ENCODE results near the gene KHSRP. TPM values are rescaled to one million over a fixed set of nuclear protein-coding genes. Genes with fewer than 3 reads are reported as not detected.

KHSRP gene
- total and polyA plus RNA-seq, 2 of the 13 experiments (the other 11 are each of a cell fraction or from before 2014, with no cell fraction given), result 72.1 to 129 TPM

DNA sequence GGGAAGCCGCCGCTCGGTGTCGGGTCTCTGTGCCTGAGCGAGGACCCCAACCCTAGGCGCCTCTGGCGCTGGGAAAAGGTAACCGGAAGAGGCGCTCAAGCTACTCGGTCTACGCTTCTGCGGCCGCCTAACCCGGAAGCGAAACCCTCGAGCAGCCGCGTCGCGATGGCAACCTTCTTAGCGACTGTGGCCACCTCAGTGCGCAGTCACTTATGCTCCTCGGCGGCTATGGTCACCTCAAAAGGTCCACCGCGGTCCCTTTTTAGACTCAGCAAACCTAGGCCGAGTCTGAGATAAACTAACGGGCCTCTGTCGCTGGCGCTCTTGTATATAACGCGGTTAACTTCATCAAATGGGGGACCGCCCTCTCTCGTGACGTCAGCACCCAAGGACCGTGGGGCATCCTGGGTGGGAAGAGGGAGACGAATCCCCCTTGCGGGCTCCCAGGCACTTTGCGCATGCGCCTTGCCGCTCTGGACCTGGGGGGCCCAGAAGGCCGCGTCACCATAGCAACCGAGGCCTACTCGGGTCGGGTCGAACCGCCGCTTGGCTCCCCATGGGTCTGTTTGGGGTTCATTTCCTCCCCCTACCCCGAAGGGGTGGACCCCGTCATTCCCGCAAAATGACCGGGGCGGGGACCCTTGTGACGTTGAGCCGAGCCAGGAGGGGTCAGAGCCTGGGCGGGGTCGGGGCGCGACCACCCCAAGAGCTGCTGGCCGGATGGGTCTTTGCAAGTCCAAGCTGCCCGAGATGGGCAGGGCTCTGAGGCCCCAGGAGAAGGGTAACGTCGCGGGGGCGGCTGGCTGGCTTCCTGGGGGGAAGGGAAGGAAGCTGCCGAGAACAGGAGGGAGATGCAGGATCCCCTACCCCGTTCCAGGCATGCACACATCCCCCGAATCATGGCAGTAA, 31.3 kb downstream of the KHSRP start, which contains the start of gene GTF2F1 (continued):
- TF ChIP-seq ZNF562 (CRISPR knock-in tag; IDR thresholded peaks at IDR 0.05; ENCODE audit: borderline replicate concordance), result no peak
- TF ChIP-seq ZBTB8A (CRISPR knock-in tag; IDR thresholded peaks at IDR 0.05; ENCODE audit: borderline replicate concordance, low read depth), result no peak
- no peak; the same call in 1 of the 2 replicates for TF ChIP-seq ZNF761 (CRISPR knock-in tag; conservative IDR thresholded peaks at IDR 0.05)
- TF ChIP-seq MBNL3 (CRISPR knock-in tag; conservative IDR thresholded peaks at IDR 0.05), result no peak
- no peak for TF ChIP-seq CEBPG (CRISPR knock-in tag; IDR thresholded peaks at IDR 0.05)
- peak; percentile 50 for TF ChIP-seq KMT2B (CRISPR knock-in tag; IDR thresholded peaks at IDR 0.05)
- TF ChIP-seq MLX (CRISPR knock-in tag; IDR thresholded peaks at IDR 0.05), result no peak
- TF ChIP-seq ZNF329 (CRISPR knock-in tag; IDR thresholded peaks at IDR 0.05; ENCODE audit: low read depth), result no peak
- no peak for TF ChIP-seq ZNF441 (CRISPR knock-in tag; IDR thresholded peaks at IDR 0.05; ENCODE audit: borderline replicate concordance)
- no peak for TF ChIP-seq ZNF841 (CRISPR knock-in tag; IDR thresholded peaks at IDR 0.05; ENCODE audit: borderline replicate concordance)
- TF ChIP-seq, protein P1, sequence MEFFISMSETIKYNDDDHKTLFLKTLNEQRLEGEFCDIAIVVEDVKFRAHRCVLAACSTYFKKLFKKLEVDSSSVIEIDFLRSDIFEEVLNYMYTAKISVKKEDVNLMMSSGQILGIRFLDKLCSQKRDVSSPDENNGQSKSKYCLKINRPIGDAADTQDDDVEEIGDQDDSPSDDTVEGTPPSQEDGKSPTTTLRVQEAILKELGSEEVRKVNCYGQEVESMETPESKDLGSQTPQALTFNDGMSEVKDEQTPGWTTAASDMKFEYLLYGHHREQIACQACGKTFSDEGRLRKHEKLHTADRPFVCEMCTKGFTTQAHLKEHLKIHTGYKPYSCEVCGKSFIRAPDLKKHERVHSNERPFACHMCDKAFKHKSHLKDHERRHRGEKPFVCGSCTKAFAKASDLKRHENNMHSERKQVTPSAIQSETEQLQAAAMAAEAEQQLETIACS (CRISPR knock-in tag; IDR thresholded peaks at IDR 0.05), result no peak
- TF ChIP-seq ZFX (CRISPR knock-in tag; IDR thresholded peaks at IDR 0.05; ENCODE audit: low read depth), result peak; percentile 94
- TF ChIP-seq TCF12 (IDR thresholded peaks at IDR 0.05), result no peak
- TF ChIP-seq TCF12 (CRISPR knock-in tag; IDR thresholded peaks at IDR 0.05), result no peak
- no peak for TF ChIP-seq ZNF7 (CRISPR knock-in tag; IDR thresholded peaks at IDR 0.05)
- no peak for TF ChIP-seq MED8 (CRISPR knock-in tag; IDR thresholded peaks at IDR 0.05; ENCODE audit: insufficient replicate concordance)
- TF ChIP-seq RFXAP (CRISPR knock-in tag; IDR thresholded peaks at IDR 0.05; ENCODE audit: borderline replicate concordance), result no peak
- TF ChIP-seq YEATS4 (CRISPR knock-in tag; IDR thresholded peaks at IDR 0.05; ENCODE audit: borderline replicate concordance), result peak; percentile 48; the same call in 1 of the 2 replicates
- TF ChIP-seq MTF2 (CRISPR knock-in tag; IDR thresholded peaks at IDR 0.05; ENCODE audit: borderline replicate concordance), result peak; percentile 77; the same call in 1 of the 2 replicates
- TF ChIP-seq, protein P2, sequence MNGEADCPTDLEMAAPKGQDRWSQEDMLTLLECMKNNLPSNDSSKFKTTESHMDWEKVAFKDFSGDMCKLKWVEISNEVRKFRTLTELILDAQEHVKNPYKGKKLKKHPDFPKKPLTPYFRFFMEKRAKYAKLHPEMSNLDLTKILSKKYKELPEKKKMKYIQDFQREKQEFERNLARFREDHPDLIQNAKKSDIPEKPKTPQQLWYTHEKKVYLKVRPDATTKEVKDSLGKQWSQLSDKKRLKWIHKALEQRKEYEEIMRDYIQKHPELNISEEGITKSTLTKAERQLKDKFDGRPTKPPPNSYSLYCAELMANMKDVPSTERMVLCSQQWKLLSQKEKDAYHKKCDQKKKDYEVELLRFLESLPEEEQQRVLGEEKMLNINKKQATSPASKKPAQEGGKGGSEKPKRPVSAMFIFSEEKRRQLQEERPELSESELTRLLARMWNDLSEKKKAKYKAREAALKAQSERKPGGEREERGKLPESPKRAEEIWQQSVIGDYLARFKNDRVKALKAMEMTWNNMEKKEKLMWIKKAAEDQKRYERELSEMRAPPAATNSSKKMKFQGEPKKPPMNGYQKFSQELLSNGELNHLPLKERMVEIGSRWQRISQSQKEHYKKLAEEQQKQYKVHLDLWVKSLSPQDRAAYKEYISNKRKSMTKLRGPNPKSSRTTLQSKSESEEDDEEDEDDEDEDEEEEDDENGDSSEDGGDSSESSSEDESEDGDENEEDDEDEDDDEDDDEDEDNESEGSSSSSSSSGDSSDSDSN (CRISPR knock-in tag; IDR thresholded peaks at IDR 0.05), result 0 out of 2 replicates have a peak, but pooled peaks have one; percentile 14
- no peak for TF ChIP-seq ZNF256 (CRISPR knock-in tag; conservative IDR thresholded peaks at IDR 0.05)
- TF ChIP-seq, protein P3, sequence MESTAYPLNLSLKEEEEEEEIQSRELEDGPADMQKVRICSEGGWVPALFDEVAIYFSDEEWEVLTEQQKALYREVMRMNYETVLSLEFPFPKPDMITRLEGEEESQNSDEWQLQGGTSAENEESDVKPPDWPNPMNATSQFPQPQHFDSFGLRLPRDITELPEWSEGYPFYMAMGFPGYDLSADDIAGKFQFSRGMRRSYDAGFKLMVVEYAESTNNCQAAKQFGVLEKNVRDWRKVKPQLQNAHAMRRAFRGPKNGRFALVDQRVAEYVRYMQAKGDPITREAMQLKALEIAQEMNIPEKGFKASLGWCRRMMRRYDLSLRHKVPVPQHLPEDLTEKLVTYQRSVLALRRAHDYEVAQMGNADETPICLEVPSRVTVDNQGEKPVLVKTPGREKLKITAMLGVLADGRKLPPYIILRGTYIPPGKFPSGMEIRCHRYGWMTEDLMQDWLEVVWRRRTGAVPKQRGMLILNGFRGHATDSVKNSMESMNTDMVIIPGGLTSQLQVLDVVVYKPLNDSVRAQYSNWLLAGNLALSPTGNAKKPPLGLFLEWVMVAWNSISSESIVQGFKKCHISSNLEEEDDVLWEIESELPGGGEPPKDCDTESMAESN (CRISPR knock-in tag; conservative IDR thresholded peaks at IDR 0.05), result peak; percentile 58
- TF ChIP-seq RFX5 (IDR thresholded peaks at IDR 0.05; ENCODE audit: low read depth, low read length), result peak; percentile 55; the same call in 1 of the 2 replicates
- peak; percentile 99 for TF ChIP-seq CREB1 (IDR thresholded peaks at IDR 0.05)
- peak; percentile 96 for TF ChIP-seq CREB1 (CRISPR knock-in tag; IDR thresholded peaks at IDR 0.05)
